ENCODE data around the gene DENND2A. TPM values are rescaled to one million over a fixed set of nuclear protein-coding genes. Genes with fewer than 3 reads are reported as not detected.
A peak's percentile ranks its signal among the peaks of the same experiment; 100 is the strongest.
"Not testable (repeated sequence)": the region's sequence is repeated elsewhere in the genome, so short reads cannot be mapped to it uniquely, and the experiment has no call there.

Gene DENND2A
- total and polyA plus RNA-seq, 11 donors, result 4.6 to 17.9 (median 10.0) TPM

DNA sequence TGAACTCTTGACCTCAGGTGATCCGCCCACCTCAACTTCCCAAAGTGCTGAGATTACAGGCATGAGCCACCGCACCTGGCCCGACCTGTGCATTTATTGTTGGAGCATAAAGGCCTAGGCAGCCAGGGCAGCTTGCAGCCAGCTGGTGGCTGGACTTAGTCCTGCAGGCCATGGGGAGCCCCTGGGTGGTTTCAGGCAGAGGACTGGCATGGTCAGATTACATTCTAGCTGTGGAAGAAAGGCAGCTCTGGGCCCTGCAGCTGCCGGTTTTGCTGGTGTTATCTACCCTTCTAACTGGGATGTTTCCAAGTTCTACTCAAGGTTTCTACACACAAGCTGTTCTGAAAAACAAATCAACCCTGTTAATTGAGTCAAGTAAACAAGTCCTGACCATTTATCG, 138.6 kb downstream of the DENND2A start:
- H3K36me3 ChIP-seq, result no peaks in the 10 kb centered on the region
- 71 to 82% (median 75%) methylated on average over 5 of the region's 5 CpGs for WGBS, 4 donors
- no peaks in the 10 kb centered on the region for H3K9me3 ChIP-seq
- no peak overlapping the region for H3K27ac ChIP-seq
- H3K4me1 ChIP-seq, result peaks cover 0 to 9% (median 3%) of the 10 kb centered on the region in 12 donors
- H3K4me3 ChIP-seq, result no peak overlapping the region
- no peak for ATAC-seq
- intact Hi-C loops (cut with DNase I), result loop anchor here in 1 of 10 donors (10.0 kb wide), 1 partner anchor 793 kb away; no protein-coding TSS in a partner anchor
- DNase-seq, result no peak
- H3K27me3 ChIP-seq, result no peaks in the 10 kb centered on the region
- TF ChIP-seq, protein P1, sequence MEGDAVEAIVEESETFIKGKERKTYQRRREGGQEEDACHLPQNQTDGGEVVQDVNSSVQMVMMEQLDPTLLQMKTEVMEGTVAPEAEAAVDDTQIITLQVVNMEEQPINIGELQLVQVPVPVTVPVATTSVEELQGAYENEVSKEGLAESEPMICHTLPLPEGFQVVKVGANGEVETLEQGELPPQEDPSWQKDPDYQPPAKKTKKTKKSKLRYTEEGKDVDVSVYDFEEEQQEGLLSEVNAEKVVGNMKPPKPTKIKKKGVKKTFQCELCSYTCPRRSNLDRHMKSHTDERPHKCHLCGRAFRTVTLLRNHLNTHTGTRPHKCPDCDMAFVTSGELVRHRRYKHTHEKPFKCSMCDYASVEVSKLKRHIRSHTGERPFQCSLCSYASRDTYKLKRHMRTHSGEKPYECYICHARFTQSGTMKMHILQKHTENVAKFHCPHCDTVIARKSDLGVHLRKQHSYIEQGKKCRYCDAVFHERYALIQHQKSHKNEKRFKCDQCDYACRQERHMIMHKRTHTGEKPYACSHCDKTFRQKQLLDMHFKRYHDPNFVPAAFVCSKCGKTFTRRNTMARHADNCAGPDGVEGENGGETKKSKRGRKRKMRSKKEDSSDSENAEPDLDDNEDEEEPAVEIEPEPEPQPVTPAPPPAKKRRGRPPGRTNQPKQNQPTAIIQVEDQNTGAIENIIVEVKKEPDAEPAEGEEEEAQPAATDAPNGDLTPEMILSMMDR (IDR thresholded peaks at IDR 0.05), result no peak
- no peak for TF ChIP-seq POLR2A (IDR thresholded peaks at IDR 0.05)

DNA sequence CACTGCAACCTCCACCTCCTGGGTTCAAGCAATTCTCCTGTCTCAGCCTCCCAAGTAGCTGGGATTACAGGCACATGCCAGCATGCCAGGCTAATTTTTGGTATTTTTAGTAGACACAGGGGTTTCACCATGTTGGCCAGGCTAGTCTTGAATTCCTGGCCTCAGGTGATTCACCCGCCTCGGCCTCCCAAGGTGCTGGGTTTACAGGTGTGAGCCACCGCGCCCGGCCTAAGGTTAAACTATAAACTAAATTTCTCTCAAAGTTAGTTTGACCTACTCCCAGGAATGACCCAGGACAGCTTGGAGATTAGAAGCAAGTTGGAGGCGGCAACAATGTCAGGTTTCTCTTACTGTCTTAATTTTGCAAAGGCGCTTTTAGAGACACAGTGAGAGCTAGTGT, 142.8 kb downstream of the DENND2A start:
- H3K27ac ChIP-seq; H3K36me3 ChIP-seq; ATAC-seq; H3K27me3 ChIP-seq; H3K9me3 ChIP-seq; H3K4me1 ChIP-seq; H3K4me3 ChIP-seq; DNase-seq; intact Hi-C loops (cut with DNase I): not testable (repeated sequence)
- WGBS, 4 donors, result 97 to 98% (median 98%) methylated on average over 6 to 7 of the region's 7 CpGs

DNA sequence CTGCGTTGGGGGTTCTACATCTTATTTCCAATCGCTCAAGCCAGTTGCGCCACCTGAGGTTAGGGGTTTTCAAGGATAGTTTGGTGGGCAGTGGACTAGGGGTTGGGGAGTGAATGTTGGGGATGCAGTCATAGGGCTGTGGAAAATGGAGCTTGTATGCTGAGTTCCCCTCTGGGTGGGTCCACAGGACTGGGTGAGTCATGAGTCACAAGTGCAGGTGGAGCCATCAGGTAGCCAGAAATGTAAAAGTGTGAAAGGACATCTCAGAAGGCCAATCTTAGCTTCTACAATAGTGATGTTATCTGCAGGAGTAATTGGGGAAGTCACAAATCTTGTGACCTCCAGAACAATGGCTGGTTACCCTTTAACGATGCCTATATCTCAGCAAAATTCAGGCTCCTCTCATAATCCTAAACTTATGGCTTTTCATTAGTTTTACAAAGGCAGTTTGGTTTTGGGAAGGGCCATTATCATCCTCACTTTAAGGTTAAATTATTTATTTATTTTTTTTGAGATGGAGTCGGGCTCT, 143.3 kb downstream of the DENND2A start:
- no peaks in the 10 kb centered on the region for H3K36me3 ChIP-seq
- intact Hi-C loops (cut with DNase I), result no loop called here
- DNase-seq (no peak), ATAC-seq (no peak)
- TF ChIP-seq POLR2A (IDR thresholded peaks at IDR 0.05), result no peak
- TF ChIP-seq, protein P1 (IDR thresholded peaks at IDR 0.05), result no peak
- H3K27me3 ChIP-seq, result no peaks in the 10 kb centered on the region
- no peaks in the 10 kb centered on the region for H3K4me1 ChIP-seq
- 71 to 74% (median 74%) methylated on average over 5 of the region's 5 CpGs for WGBS, 4 donors
- no peak overlapping the region for H3K27ac ChIP-seq
- H3K9me3 ChIP-seq, result no peaks in the 10 kb centered on the region
- H3K4me3 ChIP-seq, result no peak overlapping the region

DNA sequence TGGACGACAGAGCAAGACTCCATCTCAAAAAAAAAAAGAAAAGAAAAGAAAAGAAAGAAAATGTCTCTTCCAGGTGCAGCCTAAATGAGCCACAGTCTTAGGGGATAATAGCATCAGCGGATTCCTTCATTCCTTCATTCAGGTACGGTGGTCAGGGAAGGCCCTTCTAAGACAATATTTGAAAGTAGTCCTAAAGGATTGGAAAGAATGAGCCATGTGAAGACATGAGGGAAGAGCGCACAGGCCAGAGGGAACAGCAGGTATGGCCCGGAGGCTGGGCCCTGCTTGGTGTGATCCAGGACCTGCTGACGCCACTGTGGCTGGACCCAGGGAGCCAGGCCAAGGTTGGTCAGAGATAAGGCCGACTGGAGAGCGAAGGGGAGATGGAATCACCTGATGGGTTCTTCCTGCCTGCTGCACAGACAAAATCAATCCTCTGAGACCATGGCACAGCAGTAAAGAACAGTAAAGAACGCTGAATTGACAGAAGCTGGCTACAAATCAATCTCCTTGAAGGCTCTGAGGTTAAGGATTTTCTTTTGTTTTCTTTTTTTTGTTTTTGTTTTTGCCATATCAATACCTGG, 145.0 kb downstream of the DENND2A start:
- TF ChIP-seq, protein P1 (IDR thresholded peaks at IDR 0.05), result no peak
- no peak for TF ChIP-seq POLR2A (IDR thresholded peaks at IDR 0.05)
- no peaks in the 10 kb centered on the region for H3K4me1 ChIP-seq
- WGBS, 4 donors, result 78 to 82% (median 80%) methylated on average over 8 to 9 of the region's 9 CpGs

DNA sequence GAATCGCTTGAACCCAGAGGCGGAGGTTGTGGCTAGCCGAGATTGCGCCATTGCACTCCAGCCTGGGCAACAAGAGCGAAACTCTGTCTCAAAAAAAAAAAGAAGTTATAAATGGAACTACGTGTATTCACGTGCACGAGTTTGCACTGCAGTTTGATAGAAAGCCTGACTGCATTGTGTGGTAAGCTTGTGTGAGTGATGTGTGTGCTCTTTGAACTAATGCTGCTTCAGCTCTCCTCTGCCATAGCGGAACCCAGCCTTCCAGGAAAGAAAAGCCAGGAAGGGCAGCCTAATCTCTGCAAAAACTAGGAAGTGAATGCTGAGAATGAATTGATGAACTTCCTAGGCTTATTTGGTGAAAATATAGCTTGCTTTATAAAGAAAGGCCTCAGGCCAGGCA, 145.7 kb downstream of the DENND2A start:
- TF ChIP-seq, protein P1 (IDR thresholded peaks at IDR 0.05), result no peak
- Histone ChIP-seq H3K36me3 (no peaks in the 10 kb centered on the region), H3K9me3 (no peaks in the 10 kb centered on the region), H3K4me3 (no peak overlapping the region), H3K4me1 (no peaks in the 10 kb centered on the region), H3K27me3 (no peaks in the 10 kb centered on the region), H3K27ac (no peak overlapping the region)
- WGBS, 4 donors, result 81 to 87% (median 87%) methylated on average over 9 of the region's 9 CpGs
- peak in 2 of 4 donors; percentile 54 to 62 for ATAC-seq
- intact Hi-C loops (cut with DNase I), result no loop called here
- DNase-seq, result no peak

More for the DNA sequence above, 145.0 kb downstream of the DENND2A start:
- H3K27ac ChIP-seq, result peak overlapping the region in 1 of 12 donors; percentile 32
- no peak for DNase-seq
- H3K27me3 ChIP-seq, result no peaks in the 10 kb centered on the region
- no peaks in the 10 kb centered on the region for H3K36me3 ChIP-seq
- ATAC-seq, result no peak
- intact Hi-C loops (cut with DNase I), result no loop called here
- H3K9me3 ChIP-seq, result no peaks in the 10 kb centered on the region
- no peak overlapping the region for H3K4me3 ChIP-seq
